PC-3 (cell line): ENCODE data around the gene CRAMP1. TPM values are rescaled to one million over a fixed set of nuclear protein-coding genes. Genes with fewer than 3 reads are reported as not detected.

Source experiments
- ATAC-seq: fragments of 200-7000 bp; cut with Tn5 transposase; 2 replicates; pipeline ENCODE4 v1.9.1; 2020; ENCODE audit warnings: mild to moderate bottlenecking, moderate library complexity
- BruUV-seq: library from RNA; stranded (reverse); fragments of 400-500 nt; replicated peaks from 2 replicates; lab custom pipeline; 2021; lab: Mats Ljungman, UMichigan
- CTCF ChIA-PET: fragments of 300-600 bp; sonication (Branson Sonifier 250); formaldehyde crosslinking; loops from one replicate; lab custom pipeline; 2022; ENCODE audit warnings: antibody characterized with exemption; lab: Charles Lee
- POLR2A ChIA-PET: fragments of 300-600 bp; sonication (Branson Sonifier 250); formaldehyde crosslinking; loops from one replicate; lab custom pipeline; 2022; ENCODE audit warnings: antibody characterized with exemption; ENCODE audit not compliant: unreplicated experiment; lab: Charles Lee
- DNase-seq: peaks from one replicate; pipeline ENCODE4 v3.0.0-alpha.2; 2015
- H2AFZ ChIP-seq: fragments of 300-600 bp; sonication (generic); 2 replicates; pipeline ENCODE4 v1.6.0; 2016; ENCODE audit warnings: antibody characterized with exemption, low read length
- H3F3A ChIP-seq: fragments of 300-600 bp; sonication (generic); one replicate; pipeline ENCODE4 v1.6.0; 2017; ENCODE audit warnings: antibody characterized with exemption, low read length, control low read depth, mild to moderate bottlenecking; ENCODE audit not compliant: unreplicated experiment
- H3K27ac ChIP-seq: fragments of 300-600 bp; sonication (generic); 2 replicates; pipeline ENCODE4 v1.5.1; 2016; ENCODE audit warnings: mild to moderate bottlenecking, low read length
- H3K27me3 ChIP-seq: fragments of 300-600 bp; sonication (generic); 2 replicates; pipeline ENCODE4 v1.6.1; 2016; ENCODE audit warnings: low read length, mixed read lengths
- H3K36me3 ChIP-seq: fragments of 300-600 bp; sonication (generic); 2 replicates; pipeline ENCODE4 v1.6.1; 2016; ENCODE audit warnings: low read depth, mixed run types, low read length, mixed read lengths
- H3K4me1 ChIP-seq: fragments of 300-600 bp; sonication (generic); 2 replicates; pipeline ENCODE4 v1.5.1; 2016; ENCODE audit warnings: low read length; ENCODE audit not compliant: insufficient read depth
- H3K4me2 ChIP-seq: fragments of 300-600 bp; sonication (generic); 2 replicates; pipeline ENCODE4 v1.6.0; 2016; ENCODE audit warnings: low read length
- H3K4me3 ChIP-seq: fragments of 300-600 bp; sonication (generic); 2 replicates; pipeline ENCODE4 v1.5.1; 2016; ENCODE audit warnings: mild to moderate bottlenecking, low read length, mixed read lengths
- H3K79me2 ChIP-seq: fragments of 300-600 bp; sonication (generic); 2 replicates; pipeline ENCODE4 v1.6.1; 2017; ENCODE audit warnings: low read length, mixed read lengths
- H3K9ac ChIP-seq: fragments of 300-600 bp; sonication (generic); 2 replicates; pipeline ENCODE4 v1.6.0; 2016; ENCODE audit warnings: mild to moderate bottlenecking, low read length
- H3K9me2 ChIP-seq: fragments of 300-600 bp; sonication (generic); replicated peaks from 2 replicates; pipeline ENCODE4 v1.6.1; 2016; ENCODE audit warnings: mixed run types, low read length, mixed read lengths
- H3K9me3 ChIP-seq: fragments of 300-600 bp; sonication (generic); 2 replicates; pipeline ENCODE4 v1.6.1; 2016; ENCODE audit warnings: low read length, mixed read lengths
- H4K20me1 ChIP-seq: fragments of 300-600 bp; sonication (generic); 2 replicates; pipeline ENCODE4 v1.6.1; 2016; ENCODE audit warnings: low read length, mixed read lengths
- EZH2 ChIP-seq: fragments of 300-600 bp; sonication (generic); IDR thresholded peaks from one replicate; pipeline ENCODE4 v1.6.1; 2017; ENCODE audit warnings: antibody characterized with exemption, mild to moderate bottlenecking, low read length; ENCODE audit not compliant: unreplicated experiment
- EZH2phosphoT487 ChIP-seq: fragments of 300-600 bp; sonication (generic); IDR thresholded peaks from 2 replicates; pipeline ENCODE4 v1.6.1; 2018; ENCODE audit warnings: mild to moderate bottlenecking, antibody characterized with exemption, low read length, borderline replicate concordance
- intact Hi-C: fragments of 100-400 bp; cut with micrococcal nuclease; formaldehyde crosslinking; loops from 2 replicates; pipeline ENCODE4 v1.9.0; 2023
- total RNA-seq: library from RNA; depleted of rRNA; stranded (reverse); fragments of >200 nt; gene quantifications from 2 replicates; pipeline ENCODE4 v1.2.3, GENCODE V29; 2014
- TF ChIP-seq, protein P1 (sequence below): fragments of 300-600 bp; sonication (generic); conservative IDR thresholded peaks from 2 replicates; pipeline ENCODE4 v1.5.1; 2017; ENCODE audit warnings: antibody characterized with exemption, low read depth, mild to moderate bottlenecking, low read length

Gene CRAMP1
- total RNA-seq, 1 experiment from 2014 or later = 8.5 TPM

DNA sequence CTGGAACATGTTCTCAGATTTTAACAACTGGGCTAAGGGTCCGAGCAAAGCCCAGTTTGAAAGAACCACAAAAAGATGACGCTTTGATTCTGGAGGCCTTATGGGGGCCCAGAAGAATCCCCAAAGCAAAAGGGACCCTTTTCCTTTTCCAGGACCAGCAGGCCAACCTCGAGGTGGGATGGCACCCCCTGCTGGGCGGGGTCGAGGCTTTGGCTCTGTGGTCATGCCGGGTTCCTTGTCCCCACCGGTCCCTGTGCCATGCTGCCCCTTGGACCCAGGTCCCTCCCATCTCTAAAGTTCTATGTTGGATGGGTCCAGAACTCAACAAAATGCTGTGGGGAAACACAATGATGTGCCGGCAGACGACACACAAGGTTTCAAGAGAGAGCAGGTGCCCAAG, 47.8 kb upstream of the CRAMP1 start:
- no peaks in the 10 kb centered on the region for H3K36me3 ChIP-seq
- no peaks in the 10 kb centered on the region for H3K27me3 ChIP-seq
- ChIA-PET POLR2A (no interaction called here), CTCF (no interaction called here)
- H3K27ac ChIP-seq = no peak overlapping the region
- no peaks in the 10 kb centered on the region for H3K9me2 ChIP-seq
- no peak overlapping the region for H2AFZ ChIP-seq
- no peaks in the 10 kb centered on the region for H3K9me3 ChIP-seq
- no peak for ATAC-seq
- no peak overlapping the region for H3K4me3 ChIP-seq
- no TSS peak for BruUV-seq
- no peak for TF ChIP-seq EZH2
- TF ChIP-seq, protein P1, sequence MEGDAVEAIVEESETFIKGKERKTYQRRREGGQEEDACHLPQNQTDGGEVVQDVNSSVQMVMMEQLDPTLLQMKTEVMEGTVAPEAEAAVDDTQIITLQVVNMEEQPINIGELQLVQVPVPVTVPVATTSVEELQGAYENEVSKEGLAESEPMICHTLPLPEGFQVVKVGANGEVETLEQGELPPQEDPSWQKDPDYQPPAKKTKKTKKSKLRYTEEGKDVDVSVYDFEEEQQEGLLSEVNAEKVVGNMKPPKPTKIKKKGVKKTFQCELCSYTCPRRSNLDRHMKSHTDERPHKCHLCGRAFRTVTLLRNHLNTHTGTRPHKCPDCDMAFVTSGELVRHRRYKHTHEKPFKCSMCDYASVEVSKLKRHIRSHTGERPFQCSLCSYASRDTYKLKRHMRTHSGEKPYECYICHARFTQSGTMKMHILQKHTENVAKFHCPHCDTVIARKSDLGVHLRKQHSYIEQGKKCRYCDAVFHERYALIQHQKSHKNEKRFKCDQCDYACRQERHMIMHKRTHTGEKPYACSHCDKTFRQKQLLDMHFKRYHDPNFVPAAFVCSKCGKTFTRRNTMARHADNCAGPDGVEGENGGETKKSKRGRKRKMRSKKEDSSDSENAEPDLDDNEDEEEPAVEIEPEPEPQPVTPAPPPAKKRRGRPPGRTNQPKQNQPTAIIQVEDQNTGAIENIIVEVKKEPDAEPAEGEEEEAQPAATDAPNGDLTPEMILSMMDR = peak; percentile 35
- no peak for TF ChIP-seq EZH2phosphoT487
- intact Hi-C loops = no loop called here
- no peak overlapping the region for H3K9ac ChIP-seq
- DNase-seq = no peak
- H3K79me2 ChIP-seq = no peaks in the 10 kb centered on the region
- H4K20me1 ChIP-seq = no peaks in the 10 kb centered on the region
- no peaks in the 10 kb centered on the region for H3F3A ChIP-seq
- H3K4me1 ChIP-seq = no peaks in the 10 kb centered on the region
- H3K4me2 ChIP-seq = no peak overlapping the region

DNA sequence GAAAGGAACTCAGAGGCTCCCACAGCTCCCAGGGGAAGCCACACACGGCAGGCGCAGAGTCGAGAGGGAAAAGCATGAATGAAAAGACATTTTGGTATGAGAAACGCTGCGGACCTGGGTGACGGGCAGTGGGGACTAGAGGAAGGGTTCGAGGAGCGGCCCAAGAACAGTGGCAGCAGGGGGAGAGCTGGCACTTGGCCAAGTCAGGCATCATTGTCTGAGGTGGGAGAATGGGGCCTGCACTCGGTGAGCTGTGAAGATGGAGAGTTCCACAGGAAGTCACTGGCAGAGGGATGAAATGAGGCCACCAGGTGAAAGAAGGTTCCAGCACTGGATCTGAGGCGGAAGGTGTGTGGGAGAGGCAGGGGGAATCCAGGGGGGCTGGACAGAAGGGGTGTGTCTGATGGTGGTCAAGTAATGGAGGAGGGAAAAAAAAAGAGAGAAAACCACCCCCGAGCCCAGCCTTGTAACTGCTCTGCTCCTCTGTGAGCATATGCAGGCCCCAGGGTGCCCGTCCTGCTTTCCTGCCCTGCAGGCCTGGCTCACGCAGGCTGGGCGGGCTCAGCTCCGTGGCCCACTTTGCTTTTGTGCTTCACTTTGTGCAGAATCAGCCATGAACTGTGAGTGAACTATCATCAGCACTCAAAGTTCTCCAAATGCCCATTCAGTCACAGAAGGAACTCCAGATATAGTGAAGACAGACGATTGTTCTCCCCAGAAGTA, 46.9 kb upstream of the CRAMP1 start:
- TF ChIP-seq EZH2 (no peak), EZH2phosphoT487 (no peak)
- TF ChIP-seq, protein P1 = no peak
- POLR2A ChIA-PET = no interaction called here
- no peak overlapping the region for H3K4me2 ChIP-seq
- H3K4me1 ChIP-seq = no peaks in the 10 kb centered on the region
- no peak overlapping the region for H3K27ac ChIP-seq
- H3F3A ChIP-seq = no peaks in the 10 kb centered on the region
- H3K9me2 ChIP-seq = no peaks in the 10 kb centered on the region
- DNase-seq (no peak), ATAC-seq (no peak)
- intact Hi-C loops = no loop called here
- H4K20me1 ChIP-seq = no peaks in the 10 kb centered on the region
- no peak overlapping the region for H3K9ac ChIP-seq
- no peaks in the 10 kb centered on the region for H3K36me3 ChIP-seq
- H3K4me3 ChIP-seq = no peak overlapping the region
- H2AFZ ChIP-seq = no peak overlapping the region
- H3K79me2 ChIP-seq = no peaks in the 10 kb centered on the region
- no TSS peak for BruUV-seq
- H3K27me3 ChIP-seq = no peaks in the 10 kb centered on the region
- H3K9me3 ChIP-seq = no peaks in the 10 kb centered on the region
- CTCF ChIA-PET = no interaction called here

DNA sequence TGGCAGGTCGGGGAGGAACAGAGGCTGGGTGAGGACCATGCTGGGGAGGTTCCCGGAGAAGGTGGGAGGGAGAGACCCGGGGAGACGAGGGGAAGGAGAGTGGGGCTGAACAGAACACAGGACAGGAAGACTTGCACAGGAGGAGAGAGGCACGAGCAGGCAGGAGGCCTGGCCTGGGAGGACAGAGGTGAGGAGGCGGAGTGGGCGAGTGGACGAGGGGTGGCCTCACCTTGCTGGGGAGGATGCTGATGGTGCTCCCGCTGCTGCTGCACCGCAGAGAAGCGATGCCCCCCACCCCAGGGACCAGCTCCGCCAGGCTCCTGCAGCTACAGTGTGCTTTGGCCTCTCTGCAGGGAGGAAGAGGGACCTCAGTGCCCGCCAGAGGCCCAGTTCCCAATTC, 44.2 kb upstream of the CRAMP1 start:
- Histone ChIP-seq H3K9me2 (no peaks in the 10 kb centered on the region), H3K4me2 (no peak overlapping the region), H3K36me3 (no peaks in the 10 kb centered on the region), H3K27me3 (no peaks in the 10 kb centered on the region), H3K4me3 (no peak overlapping the region), H3K9ac (no peak overlapping the region), H3K27ac (no peak overlapping the region), H2AFZ (no peak overlapping the region), H3F3A (no peaks in the 10 kb centered on the region), H3K4me1 (no peaks in the 10 kb centered on the region), H3K79me2 (no peaks in the 10 kb centered on the region), H3K9me3 (no peaks in the 10 kb centered on the region), H4K20me1 (no peaks in the 10 kb centered on the region)
- intact Hi-C loops = no loop called here
- no peak for TF ChIP-seq EZH2
- TF ChIP-seq, protein P1 = no peak
- TF ChIP-seq EZH2phosphoT487 = no peak
- no TSS peak for BruUV-seq
- ATAC-seq = no peak
- POLR2A ChIA-PET = no interaction called here
- CTCF ChIA-PET = no interaction called here
- no peak for DNase-seq
